Natural killer cell (primary cell): ENCODE results near the gene MYO5B. TPM values are rescaled to one million over a fixed set of nuclear protein-coding genes. Genes with fewer than 3 reads are reported as not detected.

Experiments
- ATAC-seq, 3 donors: fragments of 150-1000 bp in 2 of 3; fragments of 200-7000 bp in 1 of 3; cut with Tn5 transposase; 1 replicate in 1 of 3; 2 replicates in 2 of 3; pipeline ENCODE4 v1.10.0; 2021; ENCODE audit warnings: mild to moderate bottlenecking in 2 of 3, moderate library complexity in 2 of 3
- DNase-seq, 2 donors: peaks; one replicate each; pipeline versions ENCODE4 v3.0.0 to v3.0.0-alpha.2; 2013 to 2021; ENCODE audit warnings: mixed read lengths in 1 of 2
- H3K27ac ChIP-seq: one replicate; pipeline ENCODE4 v1.5.1; 2013; ENCODE audit warnings: mild to moderate bottlenecking, low read length
- H3K27me3 ChIP-seq: one replicate; pipeline ENCODE4 v1.6.1; 2013; ENCODE audit warnings: low read length; ENCODE audit not compliant: control insufficient read depth, insufficient read depth
- H3K36me3 ChIP-seq: one replicate; pipeline ENCODE4 v1.6.1; 2013; ENCODE audit warnings: low read length; ENCODE audit not compliant: control insufficient read depth, insufficient read depth
- H3K4me1 ChIP-seq: one replicate; pipeline ENCODE4 v1.6.1; 2013; ENCODE audit warnings: low read length; ENCODE audit not compliant: control insufficient read depth, insufficient read depth
- H3K4me3 ChIP-seq: one replicate; pipeline ENCODE4 v1.5.1; 2013; ENCODE audit warnings: low read length
- H3K9me3 ChIP-seq: one replicate; pipeline ENCODE4 v1.6.1; 2013; ENCODE audit warnings: low read length; ENCODE audit not compliant: control insufficient read depth, insufficient read depth
- H3K27ac Mint-ChIP-seq, 2 donors: one replicate each; pipeline ENCODE4 v1.8.0; 2022; ENCODE audit warnings: mild to moderate bottlenecking in 2 of 2, mixed read lengths in 2 of 2, moderate library complexity in 1 of 2
- H3K27me3 Mint-ChIP-seq, 2 donors: one replicate each; pipeline ENCODE4 v1.8.0; 2022; ENCODE audit warnings: low read depth in 2 of 2, mixed read lengths in 2 of 2
- H3K36me3 Mint-ChIP-seq: one replicate; pipeline ENCODE4 v1.8.0; 2022; ENCODE audit warnings: mixed read lengths
- H3K4me1 Mint-ChIP-seq, 2 donors: one replicate each; pipeline ENCODE4 v1.8.0; 2022; ENCODE audit warnings: mixed read lengths in 2 of 2
- H3K4me3 Mint-ChIP-seq: one replicate; pipeline ENCODE4 v1.8.0; 2022; ENCODE audit warnings: mild to moderate bottlenecking, moderate library complexity, mixed read lengths
- H3K9me3 Mint-ChIP-seq, 2 donors: one replicate each; pipeline ENCODE4 v1.8.0; 2022; ENCODE audit warnings: mixed read lengths in 2 of 2
- WGBS: methylation state at CpG from one replicate; pipeline ENCODE4 v1.1.7; 2013; ENCODE audit warnings: missing lambda C conversion rate; ENCODE audit not compliant: insufficient coverage; 5-methylcytosine and 5-hydroxymethylcytosine counted together
- intact Hi-C: fragments of 100-400 bp; cut with micrococcal nuclease; formaldehyde crosslinking; loops from one replicate; pipeline ENCODE4 v1.14.2; 2022
- total RNA-seq, 4 donors: library from RNA; stranded (reverse); fragments of 120-200 nt in 1 of 4; gene quantifications; one replicate each; pipeline versions ENCODE4 v1.2.3 to v1.2.4, GENCODE V29; 2013 to 2022
- TF ChIP-seq, protein P1 (sequence below): fragments of 200-600 bp; IDR thresholded peaks from one replicate; pipeline ENCODE4 v1.8.0; 2022; ENCODE audit warnings: antibody characterized with exemption

The MYO5B gene
- total RNA-seq, 3 donors from 2014 or later (not counting 1 experiment from before 2014, with no cell fraction given): 0.33 TPM; not detected in 2

GRCh38 chr18:50051288-50051687 lies 143.7 kb downstream of the MYO5B start:
- Histone ChIP-seq H3K4me1 (no peaks in the 10 kb centered on the region), H3K27ac (no peak overlapping the region), H3K9me3 (no peaks in the 10 kb centered on the region), H3K27me3 (no peaks in the 10 kb centered on the region), H3K4me3 (no peak overlapping the region), H3K36me3 (no peaks in the 10 kb centered on the region)
- H3K4me1 Mint-ChIP-seq: no peaks in the 10 kb centered on the region
- H3K27me3 Mint-ChIP-seq: peaks cover 3 to 10% of the 10 kb centered on the region in 2 donors
- TF ChIP-seq, protein P1, sequence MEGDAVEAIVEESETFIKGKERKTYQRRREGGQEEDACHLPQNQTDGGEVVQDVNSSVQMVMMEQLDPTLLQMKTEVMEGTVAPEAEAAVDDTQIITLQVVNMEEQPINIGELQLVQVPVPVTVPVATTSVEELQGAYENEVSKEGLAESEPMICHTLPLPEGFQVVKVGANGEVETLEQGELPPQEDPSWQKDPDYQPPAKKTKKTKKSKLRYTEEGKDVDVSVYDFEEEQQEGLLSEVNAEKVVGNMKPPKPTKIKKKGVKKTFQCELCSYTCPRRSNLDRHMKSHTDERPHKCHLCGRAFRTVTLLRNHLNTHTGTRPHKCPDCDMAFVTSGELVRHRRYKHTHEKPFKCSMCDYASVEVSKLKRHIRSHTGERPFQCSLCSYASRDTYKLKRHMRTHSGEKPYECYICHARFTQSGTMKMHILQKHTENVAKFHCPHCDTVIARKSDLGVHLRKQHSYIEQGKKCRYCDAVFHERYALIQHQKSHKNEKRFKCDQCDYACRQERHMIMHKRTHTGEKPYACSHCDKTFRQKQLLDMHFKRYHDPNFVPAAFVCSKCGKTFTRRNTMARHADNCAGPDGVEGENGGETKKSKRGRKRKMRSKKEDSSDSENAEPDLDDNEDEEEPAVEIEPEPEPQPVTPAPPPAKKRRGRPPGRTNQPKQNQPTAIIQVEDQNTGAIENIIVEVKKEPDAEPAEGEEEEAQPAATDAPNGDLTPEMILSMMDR: no peak
- no peak overlapping the region for H3K27ac Mint-ChIP-seq
- ATAC-seq (no peak), DNase-seq (no peak)
- no peaks in the 10 kb centered on the region for H3K36me3 Mint-ChIP-seq
- H3K4me3 Mint-ChIP-seq: no peak overlapping the region
- intact Hi-C loops: no loop called here
- H3K9me3 Mint-ChIP-seq: no peaks in the 10 kb centered on the region

- no peak overlapping the region for H3K4me3 ChIP-seq
- no peak overlapping the region for H3K27ac ChIP-seq
- peaks cover 14 to 24% of the 10 kb centered on the region in 2 donors for H3K27me3 Mint-ChIP-seq
- H3K36me3 Mint-ChIP-seq: no peaks in the 10 kb centered on the region
- H3K27ac Mint-ChIP-seq: no peak overlapping the region
- H3K27me3 ChIP-seq: no peaks in the 10 kb centered on the region
- no peak for ATAC-seq
- intact Hi-C loops: no loop called here
- H3K4me3 Mint-ChIP-seq: no peak overlapping the region
- no peaks in the 10 kb centered on the region for H3K9me3 Mint-ChIP-seq
- 79% methylated on average over 4 of the region's 4 CpGs for WGBS
- H3K4me1 ChIP-seq: no peaks in the 10 kb centered on the region
- H3K9me3 ChIP-seq: no peaks in the 10 kb centered on the region
- no peaks in the 10 kb centered on the region for H3K4me1 Mint-ChIP-seq
- no peak for DNase-seq
- H3K36me3 ChIP-seq: no peaks in the 10 kb centered on the region
- TF ChIP-seq, protein P1: no peak
Measured at GRCh38 chr18:50045126-50045525, 149.8 kb downstream of the MYO5B start.

GRCh38 chr18:50044402-50044801 lies 150.5 kb downstream of the MYO5B start:
- TF ChIP-seq, protein P1: no peak
- H3K27me3 ChIP-seq: no peaks in the 10 kb centered on the region
- no peak overlapping the region for H3K4me3 Mint-ChIP-seq
- H3K4me3 ChIP-seq: no peak overlapping the region
- no peaks in the 10 kb centered on the region for H3K4me1 ChIP-seq
- no peaks in the 10 kb centered on the region for H3K36me3 Mint-ChIP-seq
- DNase-seq: no peak
- H3K27ac ChIP-seq: no peak overlapping the region
- H3K36me3 ChIP-seq: no peaks in the 10 kb centered on the region
- H3K9me3 Mint-ChIP-seq: no peaks in the 10 kb centered on the region
- H3K27me3 Mint-ChIP-seq: peaks cover 14 to 28% of the 10 kb centered on the region in 2 donors
- no peak overlapping the region for H3K27ac Mint-ChIP-seq
- intact Hi-C loops: no loop called here
- H3K4me1 Mint-ChIP-seq: no peaks in the 10 kb centered on the region
- WGBS: 96% methylated on average over 2 of the region's 3 CpGs
- H3K9me3 ChIP-seq: no peaks in the 10 kb centered on the region
- ATAC-seq: no peak

- TF ChIP-seq, protein P1: no peak
- H3K27ac ChIP-seq: no peak overlapping the region
- 87% methylated on average over 5 of the region's 5 CpGs for WGBS
- DNase-seq (no peak), ATAC-seq (no peak)
- no peak overlapping the region for H3K27ac Mint-ChIP-seq
- H3K27me3 ChIP-seq: no peaks in the 10 kb centered on the region
- no peaks in the 10 kb centered on the region for H3K4me1 Mint-ChIP-seq
- H3K27me3 Mint-ChIP-seq: peaks cover 14 to 28% of the 10 kb centered on the region in 2 donors
- H3K36me3 Mint-ChIP-seq: no peaks in the 10 kb centered on the region
- no peaks in the 10 kb centered on the region for H3K9me3 ChIP-seq
- intact Hi-C loops: no loop called here
- H3K4me3 Mint-ChIP-seq: no peak overlapping the region
- H3K4me1 ChIP-seq: no peaks in the 10 kb centered on the region
- H3K36me3 ChIP-seq: no peaks in the 10 kb centered on the region
- H3K4me3 ChIP-seq: no peak overlapping the region
- H3K9me3 Mint-ChIP-seq: no peaks in the 10 kb centered on the region
Measured at GRCh38 chr18:50042611-50043010, 152.3 kb downstream of the MYO5B start.
